HepG2 (cell line): Measurements from ENCODE around the gene ARF6. TPM values are rescaled to one million over a fixed set of nuclear protein-coding genes. Genes with fewer than 3 reads are reported as not detected.
A peak's percentile ranks its signal among the peaks of the same experiment; 100 is the strongest.

Experiments used
- ERF ChIP-seq: IDR thresholded peaks from 2 replicates; pipeline ENCODE4 v1.6.1; 2018; ENCODE audit warnings: missing biosample characterization, missing genetic modification reagents
- GATA4 ChIP-seq: sonication (generic); IDR thresholded peaks from 2 replicates; pipeline ENCODE4 v1.6.1; 2016; ENCODE audit warnings: antibody characterized with exemption, low read depth, borderline replicate concordance
- MTA1 ChIP-seq: sonication (generic); formaldehyde crosslinking; IDR thresholded peaks from 2 replicates; pipeline ENCODE4 v1.4.0; 2020; ENCODE audit warnings: missing genetic modification reagents, mild to moderate bottlenecking, borderline replicate concordance
- NFE2 ChIP-seq: sonication (generic); formaldehyde crosslinking; IDR thresholded peaks from 2 replicates; pipeline ENCODE4 v1.4.0; 2020; ENCODE audit warnings: missing genetic modification reagents
- NFRKB ChIP-seq: fragments of 450-650 bp; IDR thresholded peaks from 2 replicates; pipeline ENCODE4 v1.6.1; 2017
- NR2F2 ChIP-seq: IDR thresholded peaks from 2 replicates; pipeline ENCODE4 v1.6.1; 2012; ENCODE audit warnings: low read depth, inconsistent platforms, borderline replicate concordance
- RBAK ChIP-seq: sonication (generic); formaldehyde crosslinking; IDR thresholded peaks from 2 replicates; pipeline ENCODE4 v1.5.1; 2020; ENCODE audit warnings: mild to moderate bottlenecking, missing genetic modification reagents
- REXO4 ChIP-seq: sonication (generic); formaldehyde crosslinking; IDR thresholded peaks from 2 replicates; pipeline ENCODE4 v1.8.0; 2022; ENCODE audit warnings: missing genetic modification reagents, mild to moderate bottlenecking, borderline replicate concordance
- RFX1 ChIP-seq: fragments of 450-650 bp; IDR thresholded peaks from 2 replicates; pipeline ENCODE4 v1.6.1; 2017
- SETDB1 ChIP-seq: sonication (generic); formaldehyde crosslinking; IDR thresholded peaks from 2 replicates; pipeline ENCODE4 v1.5.1; 2020; ENCODE audit warnings: missing genetic modification reagents, mild to moderate bottlenecking, borderline replicate concordance
- SMAD3 ChIP-seq: sonication (generic); formaldehyde crosslinking; IDR thresholded peaks from 2 replicates; pipeline ENCODE4 v1.4.0; 2020; ENCODE audit warnings: missing genetic modification reagents
- SNAI1 ChIP-seq: sonication (generic); formaldehyde crosslinking; IDR thresholded peaks from 2 replicates; pipeline ENCODE4 v1.5.0; 2020; ENCODE audit warnings: mild to moderate bottlenecking, missing genetic modification reagents, borderline replicate concordance
- SNAPC2 ChIP-seq: sonication (generic); formaldehyde crosslinking; IDR thresholded peaks from 2 replicates; pipeline ENCODE4 v1.8.1; 2022; ENCODE audit warnings: mild to moderate bottlenecking, missing genetic modification reagents
- TOE1 ChIP-seq: sonication (generic); formaldehyde crosslinking; IDR thresholded peaks from 2 replicates; pipeline ENCODE4 v1.4.0; 2020; ENCODE audit warnings: mild to moderate bottlenecking, missing genetic modification reagents
- ZFP90 ChIP-seq: sonication (generic); formaldehyde crosslinking; IDR thresholded peaks from 2 replicates; pipeline ENCODE4 v1.8.0; 2022; ENCODE audit warnings: missing genetic modification reagents, mild to moderate bottlenecking, inconsistent platforms, borderline replicate concordance
- ZKSCAN8 ChIP-seq: IDR thresholded peaks from 2 replicates; pipeline ENCODE4 v1.6.1; 2016; ENCODE audit warnings: borderline replicate concordance, missing genetic modification reagents, missing compliant biosample characterization
- ZMYM4 ChIP-seq: sonication (generic); formaldehyde crosslinking; IDR thresholded peaks from 2 replicates; pipeline ENCODE4 v1.8.1; 2023; ENCODE audit warnings: mild to moderate bottlenecking, missing genetic modification reagents
- ZNF234 ChIP-seq: sonication (generic); formaldehyde crosslinking; conservative IDR thresholded peaks from 2 replicates; pipeline ENCODE4 v1.5.1; 2020; ENCODE audit warnings: mild to moderate bottlenecking, missing genetic modification reagents
- ZNF343 ChIP-seq: sonication (generic); formaldehyde crosslinking; IDR thresholded peaks from 2 replicates; pipeline ENCODE4 v1.4.0; 2020; ENCODE audit warnings: mild to moderate bottlenecking, missing genetic modification reagents
- ZNF354B ChIP-seq: sonication (generic); formaldehyde crosslinking; IDR thresholded peaks from 2 replicates; pipeline ENCODE4 v1.8.0; 2022; ENCODE audit warnings: mild to moderate bottlenecking, missing genetic modification reagents
- ZNF605 ChIP-seq: sonication (generic); formaldehyde crosslinking; IDR thresholded peaks from 2 replicates; pipeline ENCODE4 v1.8.0; 2022; ENCODE audit warnings: mild to moderate bottlenecking, missing genetic modification reagents
- ZNF619 ChIP-seq: sonication (generic); formaldehyde crosslinking; IDR thresholded peaks from 2 replicates; pipeline ENCODE4 v1.4.0; 2020; ENCODE audit warnings: mild to moderate bottlenecking, missing genetic modification reagents
- ZNF776 ChIP-seq: sonication (generic); formaldehyde crosslinking; IDR thresholded peaks from 2 replicates; pipeline ENCODE4 v1.4.0; 2020; ENCODE audit warnings: mild to moderate bottlenecking, missing genetic modification reagents
- ZNF850 ChIP-seq: sonication (generic); formaldehyde crosslinking; conservative IDR thresholded peaks from 2 replicates; pipeline ENCODE4 v1.9.0; 2021; ENCODE audit warnings: mild to moderate bottlenecking, missing genetic modification reagents
- polyA plus RNA-seq, 8 experiments: library from polyadenylated mRNA; depleted of rRNA in 3 of 8; stranded (reverse) in 7 of 8; unstranded in 1 of 8; fragments of >200 nt; fragmentation: Illumina TruSeq in 4 of 8; extraction: Trizol in 4 of 8; gene quantifications; 2 replicates each; pipeline versions ENCODE4 v1.2.1 to v1.2.3, GENCODE V29; 2011 to 2016; ENCODE audit warnings: low read depth in 4 of 8, missing spikeins in 1 of 8, mixed read lengths in 1 of 8; ENCODE audit not compliant: insufficient read depth in 1 of 8
- total RNA-seq, 5 experiments: library from RNA; depleted of rRNA; stranded (reverse); fragments of >200 nt; fragmentation: Illumina TruSeq; extraction: Trizol; gene quantifications; 2 replicates each; pipeline ENCODE4 v1.2.3, GENCODE V29; 2016; ENCODE audit warnings: low read depth in 1 of 5
- TF ChIP-seq, protein P1 (sequence below): sonication (generic); formaldehyde crosslinking; conservative IDR thresholded peaks from 2 replicates; pipeline ENCODE4 v1.4.0; 2020; ENCODE audit warnings: missing genetic modification reagents
- TF ChIP-seq, protein P2 (sequence below): IDR thresholded peaks from 2 replicates; pipeline ENCODE4 v1.6.1; 2012; ENCODE audit warnings: low read depth, low read length, improper control_type of control experiment
- TF ChIP-seq, protein P3 (sequence below): sonication (generic); formaldehyde crosslinking; IDR thresholded peaks from 2 replicates; pipeline ENCODE4 v1.5.1; 2020; ENCODE audit warnings: missing genetic modification reagents, mild to moderate bottlenecking, borderline replicate concordance
- TF ChIP-seq, protein P4 (sequence below): sonication (generic); formaldehyde crosslinking; IDR thresholded peaks from 2 replicates; pipeline ENCODE4 v1.5.0; 2020; ENCODE audit warnings: missing genetic modification reagents, mild to moderate bottlenecking, borderline replicate concordance

ARF6 gene
- total and polyA plus RNA-seq, 2 of the 13 experiments (the other 11 are each of a cell fraction or from before 2014, with no cell fraction given), result 12.7 to 31.9 TPM

DNA sequence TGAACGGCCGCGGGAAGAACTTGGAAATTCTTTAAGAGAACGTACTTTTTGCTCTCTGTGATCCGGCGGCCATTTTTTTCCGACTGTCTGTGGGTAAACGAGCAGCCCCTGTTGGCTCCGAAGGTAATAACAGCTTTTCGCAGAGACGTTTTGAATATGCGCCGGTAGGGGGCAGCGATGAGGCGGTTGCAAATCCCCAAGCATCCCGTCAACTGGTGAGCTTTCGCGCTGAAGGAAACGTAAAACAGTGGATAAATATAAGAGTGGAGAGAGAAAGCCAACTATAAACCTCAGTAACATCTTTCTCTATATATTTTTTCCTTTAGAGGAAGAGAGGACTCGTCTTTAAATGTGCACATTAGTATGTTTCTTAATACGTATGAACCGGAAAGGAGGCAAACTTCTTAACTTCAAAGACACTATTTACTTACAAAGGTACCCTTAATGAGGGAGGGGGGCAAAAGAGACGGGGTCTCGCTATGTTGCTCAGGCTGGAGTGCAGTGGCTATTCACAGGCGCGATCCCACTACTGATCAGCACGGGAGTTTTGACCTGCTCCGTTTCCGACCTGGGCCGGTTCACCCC is 30.7 kb upstream of the ARF6 start (continued):
- no peak for TF ChIP-seq ZNF776 (CRISPR knock-in tag)
- TF ChIP-seq TOE1, result no peak
- TF ChIP-seq RFX1, result no peak
- TF ChIP-seq NR2F2, result peak; percentile 23; the same call in 1 of the 2 replicates
- TF ChIP-seq ZNF850 (CRISPR knock-in tag), result no peak
- TF ChIP-seq, protein P1, sequence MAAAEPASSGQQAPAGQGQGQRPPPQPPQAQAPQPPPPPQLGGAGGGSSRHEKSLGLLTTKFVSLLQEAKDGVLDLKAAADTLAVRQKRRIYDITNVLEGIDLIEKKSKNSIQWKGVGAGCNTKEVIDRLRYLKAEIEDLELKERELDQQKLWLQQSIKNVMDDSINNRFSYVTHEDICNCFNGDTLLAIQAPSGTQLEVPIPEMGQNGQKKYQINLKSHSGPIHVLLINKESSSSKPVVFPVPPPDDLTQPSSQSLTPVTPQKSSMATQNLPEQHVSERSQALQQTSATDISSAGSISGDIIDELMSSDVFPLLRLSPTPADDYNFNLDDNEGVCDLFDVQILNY (CRISPR knock-in tag), result no peak
- no peak for TF ChIP-seq NFE2 (CRISPR knock-in tag)
- TF ChIP-seq SMAD3 (CRISPR knock-in tag), result peak; percentile 60; the same call in 1 of the 2 replicates
- TF ChIP-seq ZNF343, result no peak
- no peak; the same call in 1 of the 2 replicates for TF ChIP-seq ZKSCAN8 (CRISPR knock-in tag)
- TF ChIP-seq SNAI1, result no peak
- no peak for TF ChIP-seq SETDB1 (CRISPR knock-in tag)
- TF ChIP-seq REXO4, result no peak
- TF ChIP-seq GATA4, result no peak
- no peak for TF ChIP-seq NFRKB
- TF ChIP-seq ZNF354B, result no peak
- TF ChIP-seq, protein P2, sequence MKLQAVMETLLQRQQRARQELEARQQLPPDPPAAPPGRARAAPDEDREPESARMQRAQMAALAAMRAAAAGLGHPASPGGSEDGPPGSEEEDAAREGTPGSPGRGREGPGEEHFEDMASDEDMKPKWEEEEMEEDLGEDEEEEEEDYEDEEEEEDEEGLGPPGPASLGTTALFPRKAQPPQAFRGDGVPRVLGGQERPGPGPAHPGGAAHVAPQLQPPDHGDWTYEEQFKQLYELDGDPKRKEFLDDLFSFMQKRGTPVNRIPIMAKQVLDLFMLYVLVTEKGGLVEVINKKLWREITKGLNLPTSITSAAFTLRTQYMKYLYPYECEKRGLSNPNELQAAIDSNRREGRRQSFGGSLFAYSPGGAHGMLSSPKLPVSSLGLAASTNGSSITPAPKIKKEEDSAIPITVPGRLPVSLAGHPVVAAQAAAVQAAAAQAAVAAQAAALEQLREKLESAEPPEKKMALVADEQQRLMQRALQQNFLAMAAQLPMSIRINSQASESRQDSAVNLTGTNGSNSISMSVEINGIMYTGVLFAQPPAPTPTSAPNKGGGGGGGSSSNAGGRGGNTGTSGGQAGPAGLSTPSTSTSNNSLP, result no peak
- no peak for TF ChIP-seq SNAPC2 (CRISPR knock-in tag)
- no peak for TF ChIP-seq RBAK
- TF ChIP-seq, protein P3, sequence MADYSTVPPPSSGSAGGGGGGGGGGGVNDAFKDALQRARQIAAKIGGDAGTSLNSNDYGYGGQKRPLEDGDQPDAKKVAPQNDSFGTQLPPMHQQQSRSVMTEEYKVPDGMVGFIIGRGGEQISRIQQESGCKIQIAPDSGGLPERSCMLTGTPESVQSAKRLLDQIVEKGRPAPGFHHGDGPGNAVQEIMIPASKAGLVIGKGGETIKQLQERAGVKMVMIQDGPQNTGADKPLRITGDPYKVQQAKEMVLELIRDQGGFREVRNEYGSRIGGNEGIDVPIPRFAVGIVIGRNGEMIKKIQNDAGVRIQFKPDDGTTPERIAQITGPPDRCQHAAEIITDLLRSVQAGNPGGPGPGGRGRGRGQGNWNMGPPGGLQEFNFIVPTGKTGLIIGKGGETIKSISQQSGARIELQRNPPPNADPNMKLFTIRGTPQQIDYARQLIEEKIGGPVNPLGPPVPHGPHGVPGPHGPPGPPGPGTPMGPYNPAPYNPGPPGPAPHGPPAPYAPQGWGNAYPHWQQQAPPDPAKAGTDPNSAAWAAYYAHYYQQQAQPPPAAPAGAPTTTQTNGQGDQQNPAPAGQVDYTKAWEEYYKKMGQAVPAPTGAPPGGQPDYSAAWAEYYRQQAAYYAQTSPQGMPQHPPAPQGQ (CRISPR knock-in tag), result no peak
- TF ChIP-seq ERF (CRISPR knock-in tag), result no peak
- TF ChIP-seq ZFP90 (CRISPR knock-in tag), result peak; percentile 5; the same call in 1 of the 2 replicates
- no peak for TF ChIP-seq ZNF234 (CRISPR knock-in tag)
- no peak for TF ChIP-seq ZNF619 (CRISPR knock-in tag)
- no peak for TF ChIP-seq MTA1 (CRISPR knock-in tag)
- TF ChIP-seq, protein P4, sequence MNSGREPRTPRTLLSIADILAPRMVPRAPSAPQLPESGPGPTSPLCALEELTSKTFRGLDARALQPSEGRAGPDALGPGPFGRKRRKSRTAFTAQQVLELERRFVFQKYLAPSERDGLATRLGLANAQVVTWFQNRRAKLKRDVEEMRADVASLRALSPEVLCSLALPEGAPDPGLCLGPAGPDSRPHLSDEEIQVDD (CRISPR knock-in tag), result no peak
- no peak for TF ChIP-seq ZNF605 (CRISPR knock-in tag)
- peak; percentile 11; the same call in 1 of the 2 replicates for TF ChIP-seq ZMYM4 (CRISPR knock-in tag)
